ENCODE results near the gene TSN. TPM values are rescaled to one million over a fixed set of nuclear protein-coding genes. Genes with fewer than 3 reads are reported as not detected.
"Not testable (repeated sequence)": the region's sequence is repeated elsewhere in the genome, so short reads cannot be mapped to it uniquely, and the experiment has no call there.

TSN gene
- total RNA-seq, 2 experiments from 2014 or later = 46.6 to 68.8 TPM

GRCh38 chr2:121727950-121728349, 27.5 kb upstream of the TSN start:
- peaks cover 24% of the 10 kb centered on the region for H3K4me1 Mint-ChIP-seq
- ATAC-seq (no peak), DNase-seq (no peak)
- H3K27ac Mint-ChIP-seq = no peak overlapping the region
- no peaks in the 10 kb centered on the region for H3K27me3 Mint-ChIP-seq
- no peaks in the 10 kb centered on the region for H3K9me3 Mint-ChIP-seq (ENCODE audit: low read depth)
- CTCF ChIA-PET = no interaction called here
- H3K36me3 Mint-ChIP-seq = peaks cover 51% of the 10 kb centered on the region
- H3K4me3 Mint-ChIP-seq = no peak overlapping the region

DNA sequence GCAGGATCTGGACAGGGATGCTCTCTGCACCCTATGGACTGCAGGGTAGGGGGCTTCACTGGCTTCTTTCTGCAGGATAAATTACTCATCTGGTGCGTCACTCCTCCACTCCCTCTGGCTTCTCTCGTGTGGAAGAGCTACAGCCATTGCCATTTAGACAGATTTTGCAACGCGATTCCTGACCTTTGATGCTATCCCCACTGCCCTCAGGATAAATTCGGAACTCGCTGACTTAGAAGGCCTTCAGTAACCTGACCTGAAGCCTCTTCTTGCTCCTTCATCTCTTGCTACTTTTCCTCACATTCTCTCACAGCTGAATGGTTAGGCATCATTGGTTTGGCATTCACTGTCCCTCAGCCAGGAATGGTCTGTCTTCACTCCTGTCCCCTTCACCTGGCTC, 24.1 kb upstream of the TSN start:
- Mint-ChIP-seq H3K9me3 (ENCODE audit: low read depth) (no peaks in the 10 kb centered on the region), H3K4me3 (no peak overlapping the region), H3K4me1 (peaks cover 35% of the 10 kb centered on the region), H3K27ac (no peak overlapping the region), H3K27me3 (no peaks in the 10 kb centered on the region), H3K36me3 (peaks cover 59% of the 10 kb centered on the region)
- no peak for DNase-seq
- no peak for ATAC-seq
- CTCF ChIA-PET = no interaction called here

GRCh38 chr2:121734544-121734943, 20.9 kb upstream of the TSN start:
- ATAC-seq; H3K27me3 Mint-ChIP-seq; H3K27ac Mint-ChIP-seq; H3K9me3 Mint-ChIP-seq (ENCODE audit: low read depth); H3K4me3 Mint-ChIP-seq: not testable (repeated sequence)
- H3K36me3 Mint-ChIP-seq = peaks cover 39% of the 10 kb centered on the region
- peak; percentile 21 for DNase-seq
- CTCF ChIA-PET = interaction anchor here (3.0 kb wide), 1 partner anchor 14 kb away, joined by 9 read pairs; no protein-coding TSS in a partner anchor
- H3K4me1 Mint-ChIP-seq = peaks cover 55% of the 10 kb centered on the region

DNA sequence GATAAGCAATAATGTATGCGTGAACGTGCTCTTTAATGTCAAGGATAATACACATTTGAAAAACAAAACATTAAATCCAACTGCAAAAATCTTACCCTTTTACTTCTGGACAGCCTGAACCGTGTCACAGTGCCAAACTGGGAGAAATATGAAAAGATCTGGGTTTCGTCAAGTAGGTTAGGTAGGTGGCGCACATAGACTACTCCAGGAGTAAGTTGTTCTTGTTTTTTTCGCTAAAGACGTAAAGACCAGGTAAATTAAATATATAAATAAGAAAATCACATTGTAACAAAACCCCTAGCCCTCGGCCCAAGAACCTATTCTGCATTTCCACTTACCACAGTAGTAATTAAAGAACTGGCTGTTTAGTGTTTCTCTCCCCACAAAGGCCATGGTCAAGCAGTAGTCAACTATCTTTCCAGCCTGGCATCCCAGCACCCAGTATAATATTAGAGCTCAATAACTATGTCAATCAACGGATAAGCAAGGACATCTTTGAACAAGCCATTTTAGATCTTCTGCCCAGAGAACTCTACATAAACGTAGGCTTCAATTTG, 19.9 kb upstream of the TSN start:
- H3K4me1 Mint-ChIP-seq = peaks cover 53% of the 10 kb centered on the region
- CTCF ChIA-PET = interaction anchor here (1.1 to 3.1 kb wide), 9 partner anchors 9 to 205 kb away, joined by 3 to 9 read pairs (median 5); partner anchors contain the start of genes CLASP1, RNU4ATAC and TSN
- no peak for ATAC-seq
- H3K4me3 Mint-ChIP-seq = peak overlapping the region; percentile 82
- H3K27ac Mint-ChIP-seq = peak overlapping the region; percentile 94
- H3K36me3 Mint-ChIP-seq = peaks cover 31% of the 10 kb centered on the region
- H3K9me3 Mint-ChIP-seq (ENCODE audit: low read depth) = no peaks in the 10 kb centered on the region
- H3K27me3 Mint-ChIP-seq = no peaks in the 10 kb centered on the region
- no peak for DNase-seq

DNA sequence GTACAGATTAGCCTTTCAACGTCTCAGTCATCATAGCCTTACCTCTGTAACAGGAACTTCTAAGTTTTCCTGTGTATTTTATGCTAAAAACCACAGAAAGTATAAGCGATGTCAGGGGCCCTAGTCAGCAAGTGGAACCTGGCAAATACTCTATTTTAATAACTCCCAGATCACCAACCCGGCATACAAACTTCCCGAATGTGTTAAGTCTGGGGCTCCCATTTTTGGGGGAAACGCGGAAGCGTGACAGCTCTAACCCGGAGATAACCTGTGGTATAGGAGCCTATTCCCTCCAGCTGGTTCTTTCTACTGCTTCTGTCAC, 19.4 kb upstream of the TSN start:
- Mint-ChIP-seq H3K27ac (peak overlapping the region; percentile 94), H3K27me3 (no peaks in the 10 kb centered on the region), H3K9me3 (ENCODE audit: low read depth) (no peaks in the 10 kb centered on the region), H3K36me3 (peaks cover 27% of the 10 kb centered on the region), H3K4me3 (peak overlapping the region; percentile 82), H3K4me1 (peaks cover 50% of the 10 kb centered on the region)
- DNase-seq (no peak), ATAC-seq (no peak)
- CTCF ChIA-PET = interaction anchor here (1.1 to 3.1 kb wide), 10 partner anchors 10 to 205 kb away, joined by 3 to 9 read pairs (median 5); partner anchors contain the start of genes CLASP1, RNU4ATAC and TSN

- H3K4me3 Mint-ChIP-seq = peak within 1 kb of the TSS; percentile 82
- ATAC-seq (peak; percentile 92), DNase-seq (peak; percentile 100)
- peaks cover 44% of the 10 kb centered on the region for H3K4me1 Mint-ChIP-seq
- no peaks in the 10 kb centered on the region for H3K9me3 Mint-ChIP-seq (ENCODE audit: low read depth)
- H3K27me3 Mint-ChIP-seq = no peaks in the 10 kb centered on the region
- peaks cover 21% of the 10 kb centered on the region for H3K36me3 Mint-ChIP-seq
- CTCF ChIA-PET = interaction anchor here (1.1 to 3.1 kb wide), 10 partner anchors 10 to 206 kb away, joined by 3 to 9 read pairs (median 5); partner anchors contain the start of genes CLASP1, RNU4ATAC and TSN
- peak within 1 kb of the TSS; percentile 94 for H3K27ac Mint-ChIP-seq
Observed at GRCh38 chr2:121736462-121737336, 18.8 kb upstream of the TSN start, which contains the start of gene NIFK. NIFK (minus strand) TSS chr2:121736875; CDS start chr2:121736850, 25 bp downstream.

- no peak for DNase-seq
- Mint-ChIP-seq H3K9me3 (ENCODE audit: low read depth) (no peaks in the 10 kb centered on the region), H3K27me3 (peaks cover 9% of the 10 kb centered on the region), H3K4me1 (peaks cover 20% of the 10 kb centered on the region), H3K4me3 (no peak overlapping the region), H3K27ac (no peak overlapping the region), H3K36me3 (peaks cover under 1% of the 10 kb centered on the region)
- no peak for ATAC-seq
- CTCF ChIA-PET = no interaction called here
Observed at GRCh38 chr2:121740973-121741372, 14.5 kb upstream of the TSN start.

DNA sequence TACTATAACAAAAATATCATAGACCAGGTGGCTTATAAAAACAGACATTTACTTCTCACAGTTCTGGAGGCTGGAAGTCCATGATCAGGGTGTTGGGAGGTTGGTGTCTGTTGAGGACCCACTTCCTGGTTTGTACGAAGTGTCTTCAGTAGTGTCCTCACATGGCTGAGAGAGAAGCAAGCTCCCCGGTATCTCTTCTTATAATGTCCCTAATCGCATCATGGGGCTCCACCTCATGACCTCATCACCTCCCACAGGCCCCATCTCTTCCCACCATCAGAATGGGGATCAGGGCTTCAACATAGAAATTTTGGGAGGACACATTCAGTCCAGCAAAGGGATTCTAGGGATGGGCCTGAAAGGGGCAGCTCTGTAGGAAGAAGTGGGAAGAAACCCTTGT, 14.0 kb upstream of the TSN start:
- no peak for DNase-seq
- CTCF ChIA-PET = no interaction called here

GRCh38 chr2:121746071-121746578, 9.3 kb upstream of the TSN start:
- H3K27me3 Mint-ChIP-seq = peaks cover 9% of the 10 kb centered on the region
- CTCF ChIA-PET = no interaction called here
- H3K36me3 Mint-ChIP-seq = no peaks in the 10 kb centered on the region
- no peak for DNase-seq
- H3K4me3 Mint-ChIP-seq = no peak overlapping the region
- no peak overlapping the region for H3K27ac Mint-ChIP-seq
- peaks cover 6% of the 10 kb centered on the region for H3K4me1 Mint-ChIP-seq
- ATAC-seq = no peak
- H3K9me3 Mint-ChIP-seq (ENCODE audit: low read depth) = no peaks in the 10 kb centered on the region

More for the DNA sequence above, 14.0 kb upstream of the TSN start:
- Mint-ChIP-seq H3K9me3 (ENCODE audit: low read depth) (no peaks in the 10 kb centered on the region), H3K4me1 (peaks cover 20% of the 10 kb centered on the region), H3K36me3 (no peaks in the 10 kb centered on the region), H3K27me3 (peaks cover 9% of the 10 kb centered on the region), H3K4me3 (no peak overlapping the region), H3K27ac (no peak overlapping the region)
- no peak for ATAC-seq

DNA sequence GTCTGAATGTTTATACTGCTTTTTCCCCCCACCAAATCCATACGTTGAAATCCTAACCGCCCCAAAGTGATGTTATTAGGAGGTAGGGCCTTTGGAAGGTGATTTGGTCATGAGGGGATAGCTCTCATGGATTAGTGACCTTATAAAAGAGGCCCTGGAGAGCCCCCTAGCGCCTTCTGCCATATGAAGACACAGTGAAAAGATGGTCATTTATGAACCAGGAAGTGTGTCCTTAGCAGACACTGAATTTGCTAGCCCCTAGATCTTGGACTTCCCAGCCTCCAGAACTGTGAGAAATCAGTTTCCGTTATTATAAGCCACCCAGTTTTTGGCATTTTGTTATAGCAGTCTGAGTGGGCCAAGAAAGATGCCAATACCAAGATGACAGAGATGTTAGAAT, 7.2 kb upstream of the TSN start:
- DNase-seq (no peak), ATAC-seq (peak; percentile 82)
- H3K27ac Mint-ChIP-seq = peak overlapping the region; percentile 31
- no peak overlapping the region for H3K4me3 Mint-ChIP-seq
- peaks cover 6% of the 10 kb centered on the region for H3K4me1 Mint-ChIP-seq
- peaks cover 9% of the 10 kb centered on the region for H3K27me3 Mint-ChIP-seq
- no peaks in the 10 kb centered on the region for H3K36me3 Mint-ChIP-seq
- H3K9me3 Mint-ChIP-seq (ENCODE audit: low read depth) = no peaks in the 10 kb centered on the region
- CTCF ChIA-PET = interaction anchor here (1.9 to 2.5 kb wide), 2 partner anchors 12 to 346 kb away, joined by 5 to 9 read pairs; partner anchors contain the start of gene NIFK

DNA sequence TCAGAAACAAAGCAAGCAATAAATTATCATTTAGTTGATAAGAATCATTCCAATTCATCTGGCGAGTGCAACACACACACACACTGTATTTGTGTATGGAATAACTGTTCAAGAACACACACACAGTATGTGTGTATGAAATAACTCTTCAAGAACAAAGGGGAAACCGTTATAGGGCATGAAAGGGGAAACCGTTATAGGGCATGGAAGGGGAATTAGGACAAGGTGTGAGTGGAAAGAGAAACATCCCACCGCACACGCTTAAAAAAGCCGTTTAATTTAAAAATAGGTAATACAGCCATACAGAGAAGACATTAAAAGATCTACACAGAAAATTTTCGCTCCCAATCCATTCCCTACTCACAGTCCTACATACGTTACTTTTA, 607 bp upstream of the TSN start:
- Mint-ChIP-seq H3K27me3 (no peaks in the 10 kb centered on the region), H3K36me3 (peaks cover 8% of the 10 kb centered on the region), H3K4me1 (peaks cover 24% of the 10 kb centered on the region), H3K27ac (peak overlapping the region; percentile 90), H3K4me3 (peak overlapping the region; percentile 93), H3K9me3 (ENCODE audit: low read depth) (no peaks in the 10 kb centered on the region)
- DNase-seq (no peak), ATAC-seq (no peak)
- CTCF ChIA-PET = interaction anchor here (1.3 kb wide), 1 partner anchor 18 kb away, joined by 9 read pairs; the partner anchor contains the start of gene NIFK

DNA sequence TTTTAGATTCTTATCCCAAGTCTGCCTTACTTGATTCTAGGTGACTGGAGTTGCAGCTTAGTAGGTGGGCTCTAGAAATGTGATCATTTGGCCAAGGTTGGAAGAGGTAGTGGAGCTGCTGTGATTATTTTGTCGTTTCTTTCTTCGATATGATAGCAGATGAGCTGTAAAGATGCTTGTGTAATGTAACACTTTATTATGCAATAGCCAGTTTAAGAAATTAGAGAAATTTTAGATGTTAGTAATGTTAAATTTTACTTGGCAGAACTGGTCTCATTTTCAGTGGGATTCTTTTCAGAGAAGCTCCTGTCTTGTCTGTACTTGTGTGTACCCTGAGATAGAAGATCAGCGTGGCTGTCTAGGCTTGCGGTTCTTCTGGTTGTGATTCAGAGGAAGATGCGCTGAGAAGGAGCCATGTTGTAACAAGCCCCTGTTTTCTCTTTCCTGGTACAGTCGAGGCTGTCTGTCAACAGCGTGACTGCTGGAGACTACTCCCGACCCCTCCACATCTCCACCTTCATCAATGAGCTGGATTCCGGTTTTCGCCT, 9.3 kb downstream of the TSN start:
- DNase-seq (no peak), ATAC-seq (no peak)
- no peaks in the 10 kb centered on the region for H3K27me3 Mint-ChIP-seq
- H3K9me3 Mint-ChIP-seq (ENCODE audit: low read depth) = no peaks in the 10 kb centered on the region
- CTCF ChIA-PET = no interaction called here
- no peak overlapping the region for H3K27ac Mint-ChIP-seq
- no peak overlapping the region for H3K4me3 Mint-ChIP-seq
- peaks cover 43% of the 10 kb centered on the region for H3K36me3 Mint-ChIP-seq
- H3K4me1 Mint-ChIP-seq = no peaks in the 10 kb centered on the region

- H3K36me3 Mint-ChIP-seq = peaks cover 35% of the 10 kb centered on the region
- ATAC-seq (no peak), DNase-seq (no peak)
Observed at GRCh38 chr2:121766624-121767023, 11.2 kb downstream of the TSN start.

More at GRCh38 chr2:121766624-121767023, 11.2 kb downstream of the TSN start:
- H3K27me3 Mint-ChIP-seq = no peaks in the 10 kb centered on the region
- no peak overlapping the region for H3K27ac Mint-ChIP-seq
- CTCF ChIA-PET = no interaction called here
- no peaks in the 10 kb centered on the region for H3K9me3 Mint-ChIP-seq (ENCODE audit: low read depth)
- H3K4me3 Mint-ChIP-seq = no peak overlapping the region
- no peaks in the 10 kb centered on the region for H3K4me1 Mint-ChIP-seq

All from activated CD8-positive, alpha-beta memory T cell treated with anti-CD3 and anti-CD28 coated beads, Interleukin-2, amount 10 ng/mL, durations not matched to agents 7 days and 5 days (primary cell).